IPS DF 4.7 (cell line): ENCODE data around the gene IPO7.
"Not testable (repeated sequence)": the region's sequence is repeated elsewhere in the genome, so short reads cannot be mapped to it uniquely, and the experiment has no call there.

ENCODE experiments used
- DNase-seq: peaks from one replicate; pipeline ENCODE4 v3.0.0-alpha.2; 2013; ENCODE audit warnings: low spot score; ENCODE audit errors: extremely low read depth

Gene IPO7

GRCh38 chr11:9384535-9385326 lies at the start of gene IPO7:
Gene IPO7, plus strand, starts transcription at chr11:9384652. Its CDS starts 112 bp downstream, at chr11:9384764.
- DNase-seq: no peak

- DNase-seq: no peak
These were observed 42.7 kb upstream of the IPO7 start for GRCh38 chr11:9341638-9342178.

- DNase-seq: no peak
These were observed 40.3 kb upstream of the IPO7 start for GRCh38 chr11:9344061-9344680.

GRCh38 chr11:9347100-9347499 lies 37.4 kb upstream of the IPO7 start:
- DNase-seq: no peak

- not testable (repeated sequence) for DNase-seq
These were observed 36.7 kb upstream of the IPO7 start for GRCh38 chr11:9347779-9348178.

- no peak for DNase-seq
These were observed 33.1 kb upstream of the IPO7 start for GRCh38 chr11:9351321-9351881.

- no peak for DNase-seq
These were observed 27.4 kb upstream of the IPO7 start for GRCh38 chr11:9357041-9357440.

GRCh38 chr11:9360862-9361622 lies 23.4 kb upstream of the IPO7 start:
- DNase-seq: not testable (repeated sequence)

- no peak for DNase-seq
These were observed 22.0 kb upstream of the IPO7 start for GRCh38 chr11:9362393-9362863.

- DNase-seq: no peak
These were observed 20.2 kb upstream of the IPO7 start for GRCh38 chr11:9363954-9364912.

- no peak for DNase-seq
These were observed 16.9 kb upstream of the IPO7 start for GRCh38 chr11:9367551-9367950.

GRCh38 chr11:9377036-9377435 lies 7.4 kb upstream of the IPO7 start:
- DNase-seq: no peak

GRCh38 chr11:9379041-9379440 lies 5.4 kb upstream of the IPO7 start:
- DNase-seq: no peak

- no peak for DNase-seq
These were observed 3.7 kb upstream of the IPO7 start for GRCh38 chr11:9380773-9381172.

GRCh38 chr11:9385327-9385899 lies 961 bp downstream of the IPO7 start:
- DNase-seq: no peak

GRCh38 chr11:9386086-9386485 lies 1.6 kb downstream of the IPO7 start:
- no peak for DNase-seq

GRCh38 chr11:9386901-9387300 lies 2.4 kb downstream of the IPO7 start:
- DNase-seq: no peak

- DNase-seq: no peak
These were observed 11.9 kb downstream of the IPO7 start for GRCh38 chr11:9396310-9396709.

- no peak for DNase-seq
These were observed 12.3 kb downstream of the IPO7 start for GRCh38 chr11:9396752-9397151.
